Karpas-422 (cell line): ENCODE results near the gene MCM6. TPM values are rescaled to one million over a fixed set of nuclear protein-coding genes. Genes with fewer than 3 reads are reported as not detected.
A peak's percentile ranks its signal among the peaks of the same experiment; 100 is the strongest.
"Not testable (repeated sequence)": the region's sequence is repeated elsewhere in the genome, so short reads cannot be mapped to it uniquely, and the experiment has no call there.

ENCODE experiments used
- DNase-seq: peaks from one replicate; pipeline ENCODE4 v3.0.0-alpha.2; 2015
- H2AFZ ChIP-seq: fragments of 200-600 bp; sonication (generic); 2 replicates; pipeline ENCODE4 v1.6.1; 2014; ENCODE audit warnings: antibody characterized with exemption, low read length, mixed read lengths
- H3K27ac ChIP-seq: fragments of 200-600 bp; sonication (generic); 2 replicates; pipeline ENCODE4 v1.5.1; 2014; ENCODE audit warnings: mild to moderate bottlenecking, low read length, moderate library complexity
- H3K27me3 ChIP-seq: fragments of 200-600 bp; sonication (generic); 2 replicates; pipeline ENCODE4 v1.6.1; 2014; ENCODE audit warnings: low read length, mixed read lengths
- H3K36me3 ChIP-seq: fragments of 200-600 bp; sonication (generic); 2 replicates; pipeline ENCODE4 v1.6.1; 2014; ENCODE audit warnings: low read length, mixed read lengths; ENCODE audit not compliant: insufficient read depth
- H3K4me1 ChIP-seq: fragments of 200-600 bp; sonication (generic); 2 replicates; pipeline ENCODE4 v1.6.1; 2014; ENCODE audit warnings: mild to moderate bottlenecking, low read length, mixed read lengths
- H3K4me2 ChIP-seq: fragments of 200-600 bp; sonication (generic); 2 replicates; pipeline ENCODE4 v1.6.1; 2014; ENCODE audit warnings: low read length, low read depth, mild to moderate bottlenecking; ENCODE audit not compliant: poor library complexity, severe bottlenecking
- H3K4me3 ChIP-seq: fragments of 200-600 bp; sonication (generic); 2 replicates; pipeline ENCODE4 v1.5.1; 2014; ENCODE audit warnings: mild to moderate bottlenecking, antibody characterized with exemption, low read length, mixed read lengths
- H3K79me2 ChIP-seq: fragments of 200-600 bp; sonication (generic); 2 replicates; pipeline ENCODE4 v1.6.1; 2014; ENCODE audit warnings: mild to moderate bottlenecking, low read length, mixed read lengths
- H3K9ac ChIP-seq: fragments of 200-600 bp; sonication (generic); 2 replicates; pipeline ENCODE4 v1.6.0; 2014; ENCODE audit warnings: low read length
- H3K9me2 ChIP-seq: fragments of 200-600 bp; sonication (generic), shearing (Covaris generic); replicated peaks from 2 replicates; pipeline ENCODE4 v1.6.0; 2014; ENCODE audit warnings: mild to moderate bottlenecking, low read length, moderate library complexity; ENCODE audit not compliant: insufficient read depth
- H3K9me3 ChIP-seq: fragments of 300-700, 200-600 bp; sonication (generic); 2 replicates; pipeline ENCODE4 v1.6.1; 2014; ENCODE audit warnings: low read length, mixed read lengths
- H4K20me1 ChIP-seq: fragments of 200-600 bp; sonication (generic); 2 replicates; pipeline ENCODE4 v1.6.1; 2014; ENCODE audit warnings: mild to moderate bottlenecking, antibody characterized with exemption, low read length, low read depth; ENCODE audit not compliant: insufficient read depth
- total RNA-seq: library from RNA; depleted of rRNA; stranded (reverse); fragments of >200 nt; shearing (Covaris generic); gene quantifications from 2 replicates; pipeline ENCODE4 v1.2.3, GENCODE V29; 2014; ENCODE audit warnings: low replicate concordance

Gene MCM6
- total RNA-seq, 1 experiment from 2014 or later, result 35.4 TPM

DNA sequence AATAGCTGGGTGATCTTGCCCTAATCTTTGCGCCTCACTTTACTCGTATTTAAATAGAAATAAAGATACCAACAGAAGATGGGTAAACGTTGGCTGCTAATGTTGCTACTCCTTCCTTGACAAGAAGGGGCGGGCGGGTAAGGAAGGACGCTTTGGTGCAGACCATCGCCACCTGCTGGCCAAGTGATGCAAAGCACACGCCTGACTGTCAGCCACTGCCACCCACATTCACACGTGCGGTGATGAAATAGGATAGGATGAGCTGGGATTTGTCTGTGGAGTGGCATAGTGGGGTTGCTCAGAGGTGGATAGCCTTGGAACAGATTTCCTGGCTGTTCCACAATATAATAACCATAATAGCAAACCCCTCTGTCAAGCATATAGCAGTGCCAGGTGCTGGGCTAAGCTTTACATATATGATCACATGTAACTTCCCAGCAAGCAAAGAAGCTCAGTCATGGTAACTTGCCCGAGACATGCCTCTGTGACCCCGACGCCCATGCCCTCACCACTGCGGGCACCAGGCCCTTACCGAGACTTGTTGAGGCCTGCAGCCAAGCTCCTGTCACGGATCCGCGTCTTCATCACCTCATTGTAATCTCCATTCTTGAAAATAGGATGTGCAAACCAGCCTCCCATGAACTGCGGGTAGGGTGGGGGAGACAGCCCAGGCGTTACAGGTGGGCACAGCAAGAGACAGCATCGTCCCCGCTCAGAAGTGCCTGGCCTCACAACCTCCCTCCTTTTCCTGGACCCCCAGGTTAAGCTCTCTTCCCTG, 78.6 kb downstream of the MCM6 start:
- DNase-seq, result peak; percentile 92
- Histone ChIP-seq H3K27me3 (no peaks in the 10 kb centered on the region), H3K9me2 (no peaks in the 10 kb centered on the region), H3K79me2 (no peaks in the 10 kb centered on the region), H3K4me3 (no peak overlapping the region), H3K9me3 (peaks cover 17% of the 10 kb centered on the region), H3K36me3 (peaks cover 30% of the 10 kb centered on the region), H3K4me2 (no peak overlapping the region), H3K4me1 (peaks cover 7% of the 10 kb centered on the region), H3K27ac (no peak overlapping the region), H4K20me1 (no peaks in the 10 kb centered on the region), H3K9ac (no peak overlapping the region), H2AFZ (peak overlapping the region; percentile 60; the same call in 1 of the 2 replicates)

DNA sequence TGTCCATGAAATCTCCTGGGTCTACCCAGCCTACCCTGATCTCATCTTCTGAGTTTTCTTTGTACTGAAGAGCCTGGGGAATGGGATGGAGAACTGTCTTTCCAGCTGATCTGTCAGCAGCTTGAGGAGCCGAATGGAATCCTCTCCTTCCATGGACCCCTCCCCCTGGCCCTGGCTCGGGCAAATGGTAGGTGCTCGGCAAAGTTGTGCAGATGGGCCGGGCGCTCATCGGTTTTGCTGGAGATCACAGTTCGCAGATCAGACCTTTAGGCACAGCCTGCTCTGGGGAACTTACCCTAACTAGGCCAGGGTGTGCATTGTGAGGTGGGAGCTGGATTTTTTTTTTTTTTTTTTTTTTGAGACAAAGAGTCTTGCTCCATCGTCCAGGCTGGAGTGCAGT, 79.6 kb downstream of the MCM6 start:
- DNase-seq, result no peak
- H4K20me1 ChIP-seq, result no peaks in the 10 kb centered on the region
- no peak overlapping the region for H3K4me3 ChIP-seq
- H3K9me2 ChIP-seq, result no peaks in the 10 kb centered on the region
- peaks cover 19% of the 10 kb centered on the region for H3K36me3 ChIP-seq
- H3K27me3 ChIP-seq, result no peaks in the 10 kb centered on the region
- H3K27ac ChIP-seq, result no peak overlapping the region
- H3K4me1 ChIP-seq, result peaks cover 16% of the 10 kb centered on the region
- no peak overlapping the region for H3K4me2 ChIP-seq
- H2AFZ ChIP-seq, result no peak overlapping the region
- H3K9ac ChIP-seq, result no peak overlapping the region
- H3K9me3 ChIP-seq, result peaks cover 11% of the 10 kb centered on the region; the same call in 1 of the 2 replicates
- no peaks in the 10 kb centered on the region for H3K79me2 ChIP-seq

DNA sequence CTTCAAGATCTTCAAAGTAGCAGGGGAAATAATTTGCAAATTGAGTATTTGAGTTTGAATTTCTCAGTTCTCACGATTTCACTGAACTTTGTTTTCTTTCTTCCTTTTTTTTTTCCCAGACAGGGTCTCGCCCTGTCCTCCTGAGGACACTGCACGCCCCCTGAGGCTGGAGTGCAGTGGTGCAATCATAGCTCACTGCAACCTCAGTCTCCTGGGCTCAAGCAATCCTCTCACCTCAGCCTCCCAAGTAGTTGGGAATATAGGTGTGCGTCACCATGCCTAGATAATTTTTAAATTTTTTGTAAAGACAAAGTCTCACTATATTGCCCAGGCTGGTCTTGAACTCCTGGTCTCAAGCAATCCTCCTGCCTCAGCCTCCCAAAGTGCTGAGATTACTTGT, 80.6 kb downstream of the MCM6 start:
- H3K79me2 ChIP-seq, H3K27me3 ChIP-seq, H3K27ac ChIP-seq, H3K9ac ChIP-seq, H2AFZ ChIP-seq, H3K9me2 ChIP-seq, H3K9me3 ChIP-seq, DNase-seq, H4K20me1 ChIP-seq, H3K4me3 ChIP-seq, H3K4me2 ChIP-seq: not testable (repeated sequence)
- H3K36me3 ChIP-seq, result peaks cover 12% of the 10 kb centered on the region
- peaks cover 16% of the 10 kb centered on the region for H3K4me1 ChIP-seq

DNA sequence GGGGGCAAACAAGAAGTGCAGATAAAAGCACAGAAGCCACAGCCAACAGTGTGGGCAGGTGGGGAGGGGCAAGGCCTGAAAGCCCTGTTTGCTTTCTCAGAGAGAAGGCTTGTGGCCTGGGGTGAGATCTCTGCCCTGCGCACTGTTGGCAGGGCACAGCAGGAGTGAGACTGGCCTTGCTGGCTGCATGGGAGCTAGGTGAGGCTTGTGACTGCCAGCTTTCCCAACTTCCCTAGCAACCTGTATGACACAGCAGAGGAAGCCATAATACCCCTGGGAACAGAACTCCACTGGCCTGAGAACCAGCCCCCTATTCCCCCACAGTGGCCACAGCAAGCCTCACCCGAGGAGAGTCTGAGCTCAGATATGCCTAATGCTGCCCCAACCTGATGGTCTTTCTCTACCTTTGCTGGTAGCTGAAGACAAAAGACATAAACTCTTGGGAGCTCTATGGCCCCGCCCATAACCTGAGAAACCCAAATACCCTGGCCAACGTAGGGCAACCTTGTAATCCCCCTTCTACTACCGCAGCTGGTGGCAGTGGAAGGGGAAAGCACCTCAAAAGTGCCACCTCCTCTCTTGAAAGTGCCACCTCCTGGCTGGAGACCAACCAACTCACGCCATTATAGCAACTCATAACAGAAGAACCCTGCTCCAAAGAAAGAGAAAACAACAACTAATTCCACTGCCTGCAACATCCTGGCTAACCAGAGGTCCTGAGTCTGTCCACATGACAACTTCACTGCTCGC, 83.7 kb downstream of the MCM6 start:
- peak; percentile 48 for DNase-seq
- Histone ChIP-seq H3K4me1 (peaks cover 13% of the 10 kb centered on the region), H3K9ac (0 out of 2 replicates have a peak overlapping the region, but pooled peaks have one; percentile 7), H3K36me3 (no peaks in the 10 kb centered on the region), H3K79me2 (no peaks in the 10 kb centered on the region), H3K4me3 (no peak overlapping the region), H2AFZ (peak overlapping the region; percentile 60; the same call in 1 of the 2 replicates), H3K27ac (0 out of 2 replicates have a peak overlapping the region, but pooled peaks have one; percentile 4), H3K9me2 (no peaks in the 10 kb centered on the region), H4K20me1 (no peaks in the 10 kb centered on the region), H3K27me3 (no peaks in the 10 kb centered on the region), H3K9me3 (no peaks in the 10 kb centered on the region), H3K4me2 (peak overlapping the region; percentile 17)

DNA sequence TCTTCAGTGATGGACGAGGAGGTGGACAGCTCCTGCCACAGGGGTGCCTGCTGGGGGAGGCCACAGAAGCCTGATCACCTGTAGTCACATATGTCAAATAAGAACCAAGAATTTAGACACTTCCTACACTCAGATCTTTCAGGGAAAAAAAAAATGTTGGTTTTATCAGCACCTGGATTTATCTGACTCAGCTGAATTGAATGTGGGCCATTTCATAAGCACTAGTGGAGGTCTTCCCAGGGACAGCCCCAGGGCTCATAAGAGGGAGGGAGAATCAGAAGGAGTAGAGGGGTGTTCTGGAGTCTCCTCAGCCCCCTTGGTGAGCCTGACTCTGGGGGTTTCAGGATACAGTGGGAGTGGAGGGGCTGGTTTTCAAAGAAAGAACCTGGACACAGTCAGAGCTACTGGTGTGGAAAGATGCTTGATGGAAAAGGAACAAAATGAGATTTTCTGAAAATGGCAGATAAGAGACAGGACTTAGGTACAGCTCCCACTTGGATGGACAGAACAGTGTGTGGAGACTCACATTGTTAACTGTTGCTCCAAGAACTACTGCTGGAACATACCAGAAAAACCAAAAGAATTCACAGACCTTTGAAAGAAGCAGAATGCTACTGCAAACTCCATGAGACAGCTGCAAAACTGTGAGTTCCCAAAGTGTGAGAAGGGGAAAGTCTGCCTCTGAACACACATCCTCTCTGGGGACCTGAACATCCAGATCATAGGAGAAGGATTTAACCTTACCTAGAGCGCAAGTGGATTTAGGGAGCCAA, 84.6 kb downstream of the MCM6 start:
- no peak for DNase-seq
- no peak overlapping the region for H3K4me2 ChIP-seq
- 0 out of 2 replicates have a peak overlapping the region, but pooled peaks have one; percentile 4 for H3K27ac ChIP-seq
- no peaks in the 10 kb centered on the region for H3K9me2 ChIP-seq
- H3K4me1 ChIP-seq, result peaks cover 12% of the 10 kb centered on the region
- no peak overlapping the region for H3K4me3 ChIP-seq
- peaks cover 6% of the 10 kb centered on the region; the same call in 1 of the 2 replicates for H3K36me3 ChIP-seq
- no peak overlapping the region for H2AFZ ChIP-seq
- H3K9me3 ChIP-seq, result no peaks in the 10 kb centered on the region
- no peaks in the 10 kb centered on the region for H4K20me1 ChIP-seq
- H3K79me2 ChIP-seq, result no peaks in the 10 kb centered on the region
- H3K9ac ChIP-seq, result no peak overlapping the region
- no peaks in the 10 kb centered on the region for H3K27me3 ChIP-seq

DNA sequence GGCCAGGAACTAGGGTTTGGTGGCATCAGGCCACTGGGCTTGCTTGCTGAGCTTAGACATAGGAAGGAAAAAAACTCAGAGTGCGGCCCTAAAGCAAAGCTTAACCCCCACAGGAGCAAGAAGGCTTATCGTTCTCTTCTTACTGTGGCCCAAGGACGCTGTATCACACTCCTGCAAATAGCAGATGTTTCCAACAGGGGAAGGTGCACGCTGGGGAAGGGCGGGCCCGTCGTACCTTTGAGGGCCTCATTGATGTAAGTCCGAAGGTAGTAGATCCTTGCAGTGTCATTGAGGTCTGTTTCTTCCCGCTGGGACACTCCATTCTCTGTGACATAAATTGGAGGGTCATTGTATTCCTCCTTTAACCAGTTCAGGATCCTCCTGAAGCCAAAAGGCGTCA, 85.8 kb downstream of the MCM6 start:
- Histone ChIP-seq H3K9me2 (no peaks in the 10 kb centered on the region), H3K79me2 (no peaks in the 10 kb centered on the region), H3K4me3 (no peak overlapping the region), H3K4me1 (peaks cover 12% of the 10 kb centered on the region), H3K9me3 (no peaks in the 10 kb centered on the region), H4K20me1 (no peaks in the 10 kb centered on the region), H3K4me2 (no peak overlapping the region), H3K27me3 (no peaks in the 10 kb centered on the region), H3K27ac (no peak overlapping the region), H3K9ac (no peak overlapping the region), H3K36me3 (peaks cover 6% of the 10 kb centered on the region; the same call in 1 of the 2 replicates), H2AFZ (no peak overlapping the region)
- DNase-seq, result no peak
